GM21619 (cell line): ENCODE data around the gene LTBP1.
"Not testable (repeated sequence)": the region's sequence is repeated elsewhere in the genome, so short reads cannot be mapped to it uniquely, and the experiment has no call there.

Experiments used
- ATAC-seq: cut with Tn5 transposase; IDR thresholded peaks from one replicate; pipeline ENCODE4 v1.9.1; 2021; ENCODE audit not compliant: unreplicated experiment

The LTBP1 gene

GRCh38 chr2:33034784-33035183 lies 88.0 kb downstream of the LTBP1 start:
- no peak for ATAC-seq

GRCh38 chr2:33038230-33038629 lies 91.5 kb downstream of the LTBP1 start:
- no peak for ATAC-seq

- ATAC-seq, result no peak
These were observed 92.0 kb downstream of the LTBP1 start for GRCh38 chr2:33038799-33039198.

GRCh38 chr2:33040541-33040940 lies 93.8 kb downstream of the LTBP1 start:
- no peak for ATAC-seq

GRCh38 chr2:33042265-33042664 lies 95.5 kb downstream of the LTBP1 start:
- ATAC-seq, result no peak

- no peak for ATAC-seq
These were observed 96.1 kb downstream of the LTBP1 start for GRCh38 chr2:33042819-33043218.

- no peak for ATAC-seq
These were observed 101.2 kb downstream of the LTBP1 start for GRCh38 chr2:33047939-33048338.

- ATAC-seq, result no peak
These were observed 105.0 kb downstream of the LTBP1 start for GRCh38 chr2:33051586-33052360.

- no peak for ATAC-seq
These were observed 105.6 kb downstream of the LTBP1 start for GRCh38 chr2:33052361-33052735.

GRCh38 chr2:33052795-33053194 lies 106.0 kb downstream of the LTBP1 start:
- ATAC-seq, result not testable (repeated sequence)

GRCh38 chr2:33056170-33056569 lies 109.4 kb downstream of the LTBP1 start:
- ATAC-seq, result no peak

GRCh38 chr2:33057307-33058028 lies 110.7 kb downstream of the LTBP1 start:
- not testable (repeated sequence) for ATAC-seq

- ATAC-seq, result no peak
These were observed 112.1 kb downstream of the LTBP1 start for GRCh38 chr2:33058716-33059470.

- no peak for ATAC-seq
These were observed 112.9 kb downstream of the LTBP1 start for GRCh38 chr2:33059471-33060156.

GRCh38 chr2:33060405-33060804 lies 113.7 kb downstream of the LTBP1 start:
- ATAC-seq, result no peak

- no peak for ATAC-seq
These were observed 116.0 kb downstream of the LTBP1 start for GRCh38 chr2:33062665-33063250.

- no peak for ATAC-seq
These were observed 117.6 kb downstream of the LTBP1 start for GRCh38 chr2:33064349-33064801.

GRCh38 chr2:33067598-33067997 lies 120.8 kb downstream of the LTBP1 start:
- no peak for ATAC-seq

- no peak for ATAC-seq
These were observed 121.5 kb downstream of the LTBP1 start for GRCh38 chr2:33068261-33068660.

GRCh38 chr2:33069894-33070651 lies 123.3 kb downstream of the LTBP1 start:
- peak; percentile 67 for ATAC-seq
